ENCODE measurements around the gene MCAM. TPM values are rescaled to one million over a fixed set of nuclear protein-coding genes. Genes with fewer than 3 reads are reported as not detected.

The MCAM gene
- total and polyA plus RNA-seq, 4 donors = 51.9 to 174 (median 124) TPM

GRCh38 chr11:119319700-119320239 lies 2.8 kb upstream of the MCAM start:
- Histone ChIP-seq H3K27me3 (ENCODE audit: control insufficient read depth in 3 of 3, insufficient read depth in 3 of 3, low read length in 2 of 3) (no peaks in the 10 kb centered on the region), H3K4me3 (no peak overlapping the region), H3K9me3 (ENCODE audit: control insufficient read depth in 4 of 4, insufficient read depth in 3 of 4, low read length in 3 of 4) (no peaks in the 10 kb centered on the region), H3K27ac (ENCODE audit: low read depth in 1 of 2, low read length in 1 of 2) (peak overlapping the region; percentile 76 to 89), H3K4me1 (ENCODE audit: control insufficient read depth in 5 of 5, insufficient read depth in 5 of 5, low read length in 5 of 5) (peaks cover 0 to 70% (median 14%) of the 10 kb centered on the region in 5 donors), H3K9ac (ENCODE audit: insufficient read depth in 1 of 2, low read length in 2 of 2) (no peak overlapping the region), H3K36me3 (ENCODE audit: control insufficient read depth in 4 of 4, insufficient read depth in 4 of 4, low read length in 4 of 4) (no peaks in the 10 kb centered on the region)
- 51 to 62% methylated on average over 10 to 11 of the region's 11 CpGs for WGBS, 2 donors
- DNase-seq (peak in 2 of 3 donors; percentile 47 to 72), ATAC-seq (ENCODE audit: insufficient read depth, low FRiP score) (no peak)
- TF ChIP-seq CTCF (IDR thresholded peaks at IDR 0.05; ENCODE audit: control extremely low read depth, extremely low read depth) = no peak

DNA sequence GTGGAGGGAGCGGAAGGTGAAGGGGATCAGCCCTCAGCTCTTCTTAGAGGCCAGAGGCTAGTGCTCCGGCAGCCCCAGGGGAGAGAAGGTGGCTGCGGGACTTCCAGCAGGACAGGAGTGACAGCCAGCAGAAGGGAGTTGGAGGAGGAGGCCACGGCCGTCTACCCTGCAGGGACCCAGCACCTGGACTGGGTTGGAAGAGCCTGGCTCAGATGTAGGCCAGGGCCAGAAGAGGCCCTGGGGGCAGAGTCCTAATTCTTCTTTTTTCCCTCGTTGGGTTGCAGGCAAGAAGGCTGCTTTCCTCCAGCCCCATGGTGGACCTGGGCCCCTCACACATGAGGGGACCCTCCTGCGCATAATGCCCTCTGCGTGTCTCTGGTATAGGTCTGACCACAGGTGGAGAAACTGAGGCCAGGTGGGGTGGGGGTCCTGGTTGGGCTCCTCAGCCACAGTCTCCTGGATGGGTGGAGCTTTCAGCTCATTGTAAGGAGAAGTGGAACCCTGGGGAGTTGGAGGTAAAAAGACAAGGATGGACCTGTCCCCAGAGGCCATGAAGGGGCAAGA lies 2.3 kb upstream of the MCAM start:
- no peak for DNase-seq
- peak overlapping the region in 1 of 2 donors; percentile 28 for H3K9ac ChIP-seq (ENCODE audit: insufficient read depth in 1 of 2, low read length in 2 of 2)
- H3K27me3 ChIP-seq (ENCODE audit: control insufficient read depth in 3 of 3, insufficient read depth in 3 of 3, low read length in 2 of 3) = no peaks in the 10 kb centered on the region
- peak overlapping the region; percentile 76 to 89 for H3K27ac ChIP-seq (ENCODE audit: low read depth in 1 of 2, low read length in 1 of 2)
- 71 to 87% methylated on average over 8 of the region's 8 CpGs for WGBS, 2 donors
- TF ChIP-seq CTCF (IDR thresholded peaks at IDR 0.05; ENCODE audit: control extremely low read depth, extremely low read depth) = no peak
- ATAC-seq (ENCODE audit: insufficient read depth, low FRiP score) = no peak
- no peaks in the 10 kb centered on the region for H3K36me3 ChIP-seq (ENCODE audit: control insufficient read depth in 4 of 4, insufficient read depth in 4 of 4, low read length in 4 of 4)
- H3K4me3 ChIP-seq = no peak overlapping the region
- H3K9me3 ChIP-seq (ENCODE audit: control insufficient read depth in 4 of 4, insufficient read depth in 3 of 4, low read length in 3 of 4) = no peaks in the 10 kb centered on the region
- H3K4me1 ChIP-seq (ENCODE audit: control insufficient read depth in 5 of 5, insufficient read depth in 5 of 5, low read length in 5 of 5) = peaks cover 0 to 73% (median 14%) of the 10 kb centered on the region in 5 donors

GRCh38 chr11:119318240-119319135 lies 1.6 kb upstream of the MCAM start:
- H3K9me3 ChIP-seq (ENCODE audit: control insufficient read depth in 4 of 4, insufficient read depth in 3 of 4, low read length in 3 of 4) = no peaks in the 10 kb centered on the region
- DNase-seq (peak; percentile 74 to 81 (median 78)), ATAC-seq (ENCODE audit: insufficient read depth, low FRiP score) (no peak)
- H3K27ac ChIP-seq (ENCODE audit: low read depth in 1 of 2, low read length in 1 of 2) = peak overlapping the region; percentile 76 to 89
- no peak overlapping the region for H3K4me3 ChIP-seq
- no peaks in the 10 kb centered on the region for H3K36me3 ChIP-seq (ENCODE audit: control insufficient read depth in 4 of 4, insufficient read depth in 4 of 4, low read length in 4 of 4)
- 61 to 70% methylated on average over 22 of the region's 22 CpGs for WGBS, 2 donors
- peak overlapping the region in 1 of 2 donors; percentile 28 for H3K9ac ChIP-seq (ENCODE audit: insufficient read depth in 1 of 2, low read length in 2 of 2)
- H3K4me1 ChIP-seq (ENCODE audit: control insufficient read depth in 5 of 5, insufficient read depth in 5 of 5, low read length in 5 of 5) = peaks cover 0 to 73% (median 14%) of the 10 kb centered on the region in 5 donors
- no peak for TF ChIP-seq CTCF (IDR thresholded peaks at IDR 0.05; ENCODE audit: control extremely low read depth, extremely low read depth)
- no peaks in the 10 kb centered on the region for H3K27me3 ChIP-seq (ENCODE audit: control insufficient read depth in 3 of 3, insufficient read depth in 3 of 3, low read length in 2 of 3)
